ENCODE measurements around the gene IL31.
"Not testable (repeated sequence)": the region's sequence is repeated elsewhere in the genome, so short reads cannot be mapped to it uniquely, and the experiment has no call there.

IL31 gene

GRCh38 chr12:122192441-122192840 is 18.4 kb upstream of the IL31 start:
- no peak for DNase-seq (ENCODE audit: low spot score)

GRCh38 chr12:122190842-122191668 is 17.0 kb upstream of the IL31 start:
- DNase-seq (ENCODE audit: low spot score) = no peak

GRCh38 chr12:122189626-122190475 is 15.8 kb upstream of the IL31 start:
- no peak for DNase-seq (ENCODE audit: low spot score)

GRCh38 chr12:122187466-122187865 is 13.4 kb upstream of the IL31 start:
- no peak for DNase-seq (ENCODE audit: low spot score)

- no peak for DNase-seq (ENCODE audit: low spot score)
These were observed 11.6 kb upstream of the IL31 start for GRCh38 chr12:122185494-122186082.

GRCh38 chr12:122185079-122185478 is 11.1 kb upstream of the IL31 start:
- DNase-seq (ENCODE audit: low spot score) = no peak

GRCh38 chr12:122184517-122184916 is 10.5 kb upstream of the IL31 start:
- no peak for DNase-seq (ENCODE audit: low spot score)

GRCh38 chr12:122183588-122183940 is 9.5 kb upstream of the IL31 start:
- no peak for DNase-seq (ENCODE audit: low spot score)

GRCh38 chr12:122182887-122183587 is 9.0 kb upstream of the IL31 start, which contains the start of gene LRRC43:
Gene LRRC43, plus strand, starts transcription at chr12:122183123. Its CDS starts 22 bp downstream, at chr12:122183145.
- DNase-seq (ENCODE audit: low spot score) = no peak

GRCh38 chr12:122176473-122176872 is 2.5 kb upstream of the IL31 start:
- not testable (repeated sequence) for DNase-seq (ENCODE audit: low spot score)

GRCh38 chr12:122172262-122172939 is 1.6 kb downstream of the IL31 start:
- no peak for DNase-seq (ENCODE audit: low spot score)

- no peak for DNase-seq (ENCODE audit: low spot score)
These were observed 2.6 kb downstream of the IL31 start for GRCh38 chr12:122171399-122171798.

GRCh38 chr12:122168492-122168891 is 5.5 kb downstream of the IL31 start:
- no peak for DNase-seq (ENCODE audit: low spot score)

GRCh38 chr12:122167356-122167925 is 6.6 kb downstream of the IL31 start:
- no peak for DNase-seq (ENCODE audit: low spot score)

GRCh38 chr12:122166422-122167349 is 7.3 kb downstream of the IL31 start:
- DNase-seq (ENCODE audit: low spot score) = no peak

- DNase-seq (ENCODE audit: low spot score) = no peak
These were observed 11.0 kb downstream of the IL31 start for GRCh38 chr12:122162976-122163375.

GRCh38 chr12:122161682-122162081 is 12.3 kb downstream of the IL31 start:
- DNase-seq (ENCODE audit: low spot score) = no peak

GRCh38 chr12:122160761-122161160 is 13.3 kb downstream of the IL31 start:
- no peak for DNase-seq (ENCODE audit: low spot score)

- DNase-seq (ENCODE audit: low spot score) = no peak
These were observed 14.1 kb downstream of the IL31 start for GRCh38 chr12:122159882-122160281.

GRCh38 chr12:122158700-122159285 is 15.2 kb downstream of the IL31 start:
- DNase-seq (ENCODE audit: low spot score) = no peak

All from globus pallidus (tissue), 1 donor.